Mesenteric fat pad (tissue), 1 donor: ENCODE data around the gene PEX5L. TPM values are rescaled to one million over a fixed set of nuclear protein-coding genes. Genes with fewer than 3 reads are reported as not detected.

ENCODE experiments used
- DNase-seq: peaks from one replicate; pipeline ENCODE4 v3.0.0-alpha.2; 2020; ENCODE audit warnings: low spot score
- total RNA-seq: library from RNA; stranded (reverse); fragmentation: NEBNext Ultra II Directional; extraction: Animal tissue kit (Norgen Biotek cat#: 25700); gene quantifications from one replicate; pipeline ENCODE4 v1.2.1, GENCODE V29; 2021
- donor health status: DM: yes; HTN: yes; CAD: no.

PEX5L gene
- total RNA-seq, 1 donor from 2014 or later: not detected

GRCh38 chr3:179957264-179957845, 79.4 kb downstream of the PEX5L start:
- DNase-seq: no peak

DNA sequence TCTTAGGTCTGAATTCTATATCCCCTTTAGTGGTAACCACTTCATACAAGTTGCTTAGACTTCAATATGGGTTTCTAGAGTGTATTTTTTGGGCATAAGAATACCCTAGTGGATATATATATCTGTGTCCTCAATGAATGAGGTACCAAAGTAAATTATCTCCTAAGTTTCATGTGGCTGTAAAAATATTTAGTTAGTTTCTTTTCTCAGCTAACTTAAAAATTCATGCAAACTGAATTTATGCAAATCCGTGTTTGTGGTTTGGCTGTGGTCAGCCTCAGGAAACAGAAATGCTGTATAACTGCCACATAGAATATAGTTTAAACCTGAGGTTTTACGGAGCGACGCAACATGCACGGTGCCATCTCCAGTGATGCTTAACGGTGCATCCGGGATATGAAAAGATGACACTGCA, 80.3 kb downstream of the PEX5L start:
- DNase-seq: no peak

GRCh38 chr3:179955809-179956208, 80.9 kb downstream of the PEX5L start:
- DNase-seq: no peak

DNA sequence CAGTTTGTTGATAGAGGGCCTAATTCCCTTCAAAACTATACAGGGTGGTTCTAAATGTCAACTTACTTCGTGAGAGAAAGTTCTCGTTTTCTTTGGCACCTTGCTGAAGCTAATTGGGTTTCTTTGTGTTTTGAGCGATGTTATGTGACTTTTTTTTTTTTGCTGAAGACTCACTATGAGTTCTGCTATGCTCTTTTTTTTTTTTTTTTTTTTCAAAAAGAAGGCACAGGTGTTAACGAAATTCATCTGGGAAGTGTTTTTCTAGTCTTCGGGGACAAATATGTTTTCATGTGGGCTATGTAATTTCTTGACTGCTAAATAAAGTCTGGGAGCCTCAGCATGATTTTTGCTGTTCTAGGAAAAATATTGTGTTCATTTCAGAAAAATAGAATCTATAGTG, 81.5 kb downstream of the PEX5L start:
- no peak for DNase-seq

- no peak for DNase-seq
These were observed 82.5 kb downstream of the PEX5L start for GRCh38 chr3:179953993-179954870.

DNA sequence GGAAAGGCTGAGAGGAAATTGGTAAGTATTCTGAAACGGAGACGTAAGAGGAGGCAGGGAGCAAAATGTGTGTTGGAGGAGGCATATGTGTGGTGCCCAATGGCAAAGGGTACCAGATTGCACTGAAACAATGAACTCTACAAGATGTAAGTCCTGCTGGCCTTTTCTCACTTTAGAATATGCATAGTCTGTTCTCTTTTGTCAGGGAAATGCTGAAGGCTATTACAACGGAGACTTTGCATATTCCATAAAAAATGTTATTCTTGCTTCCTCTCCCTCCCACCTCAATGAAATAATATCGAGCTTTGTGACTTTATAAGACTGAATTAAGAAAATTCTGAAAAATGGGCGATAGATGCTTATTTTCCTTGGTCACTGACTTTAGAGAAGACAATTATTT, 85.9 kb downstream of the PEX5L start:
- DNase-seq: no peak

DNA sequence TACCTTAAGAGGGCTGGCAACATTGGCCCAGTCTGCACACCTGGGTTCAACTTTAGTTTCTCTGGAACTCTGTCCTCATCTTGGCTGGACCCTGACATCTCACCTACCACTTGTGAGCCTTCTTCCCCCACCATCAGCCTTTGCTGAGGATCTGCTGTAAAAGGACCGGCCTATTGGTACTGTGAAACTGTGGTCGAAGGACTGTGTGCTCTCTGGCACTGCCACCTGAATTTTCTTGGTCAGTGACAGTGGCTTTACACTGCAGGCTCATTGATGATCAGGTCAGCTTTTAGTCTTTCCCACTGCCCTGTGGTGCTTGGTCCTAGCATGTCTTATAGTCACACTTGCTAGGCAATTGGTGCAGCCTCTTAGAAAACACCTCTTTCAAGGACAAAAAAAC, 86.9 kb downstream of the PEX5L start:
- DNase-seq: no peak

DNA sequence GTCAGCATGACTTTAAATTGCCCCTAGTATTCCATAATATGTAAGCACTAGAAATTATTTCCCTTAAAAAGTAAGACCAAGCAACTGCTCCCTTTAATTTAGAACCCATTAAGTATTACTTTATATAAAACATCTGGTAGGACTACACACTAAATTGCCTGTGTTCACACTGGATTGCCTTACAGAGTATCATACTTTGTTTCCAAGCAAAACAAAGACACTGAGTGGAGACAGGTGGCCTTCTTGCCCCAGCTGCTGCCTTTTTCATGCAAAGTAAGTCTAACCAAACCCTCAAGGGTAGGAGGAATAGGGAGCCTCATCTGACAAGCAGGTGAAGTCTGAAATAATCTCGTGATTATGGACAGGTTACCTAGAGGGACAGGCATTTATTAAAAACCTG, 87.3 kb downstream of the PEX5L start:
- DNase-seq: no peak

DNA sequence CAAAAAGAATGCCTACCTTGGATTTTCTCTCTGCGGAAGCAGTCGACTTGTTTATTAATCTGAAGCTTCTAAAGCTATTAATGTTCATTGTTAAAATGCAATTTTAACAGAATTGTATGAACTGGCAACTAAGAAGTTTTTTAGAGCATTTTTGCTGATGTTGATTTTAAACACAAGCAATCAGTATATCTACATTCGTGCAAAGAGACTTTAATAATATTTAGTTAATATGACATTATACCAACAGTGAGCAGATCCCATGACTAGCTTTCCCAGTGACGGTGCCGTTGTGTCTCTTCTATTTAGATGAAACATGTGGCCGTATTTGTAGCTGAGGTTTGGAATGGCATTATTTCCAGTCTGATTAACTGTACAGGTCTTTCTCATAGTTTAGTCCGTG, 88.0 kb downstream of the PEX5L start:
- DNase-seq: no peak

DNA sequence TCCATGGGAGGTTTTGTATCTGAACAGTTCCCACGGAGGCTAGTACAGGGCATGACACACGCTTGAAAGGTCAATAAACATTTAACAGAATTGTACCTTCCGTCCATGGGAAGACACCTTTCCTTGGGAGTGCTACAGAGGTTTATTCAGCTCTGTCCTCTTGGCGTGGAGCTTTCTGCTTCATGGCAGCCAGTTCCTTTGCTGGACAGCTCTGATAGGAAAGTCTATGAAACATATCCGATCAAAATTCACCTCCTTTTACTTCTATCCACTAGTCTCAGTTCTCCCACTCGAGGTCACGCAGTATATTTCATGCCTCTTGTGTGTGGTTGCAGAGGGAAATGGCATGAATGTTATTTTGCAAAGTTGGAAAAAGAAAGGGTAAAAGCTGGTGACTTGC, 91.2 kb downstream of the PEX5L start:
- no peak for DNase-seq

GRCh38 chr3:179943117-179943880, 93.4 kb downstream of the PEX5L start:
- no peak for DNase-seq

- no peak for DNase-seq
These were observed 94.1 kb downstream of the PEX5L start for GRCh38 chr3:179942553-179943075.

DNA sequence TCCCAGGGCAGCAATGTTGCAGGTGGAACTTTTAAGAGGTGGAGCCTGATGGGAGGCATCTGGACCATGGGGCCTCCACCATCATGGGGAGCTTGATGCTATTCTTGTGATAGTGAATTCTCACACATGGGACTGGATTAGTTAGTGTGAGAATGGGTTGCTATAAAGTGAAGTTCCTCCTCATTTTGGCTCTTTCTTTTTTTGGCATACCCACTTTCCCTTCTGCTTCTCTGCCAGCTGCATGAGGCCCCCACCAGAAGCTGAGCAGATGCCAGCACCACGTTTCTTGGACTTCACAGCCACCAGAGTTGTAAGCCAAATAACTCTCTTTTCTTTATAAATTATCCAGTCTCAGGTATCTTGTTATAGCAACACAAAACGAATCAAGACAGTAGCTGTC, 101.0 kb downstream of the PEX5L start:
- no peak for DNase-seq

DNA sequence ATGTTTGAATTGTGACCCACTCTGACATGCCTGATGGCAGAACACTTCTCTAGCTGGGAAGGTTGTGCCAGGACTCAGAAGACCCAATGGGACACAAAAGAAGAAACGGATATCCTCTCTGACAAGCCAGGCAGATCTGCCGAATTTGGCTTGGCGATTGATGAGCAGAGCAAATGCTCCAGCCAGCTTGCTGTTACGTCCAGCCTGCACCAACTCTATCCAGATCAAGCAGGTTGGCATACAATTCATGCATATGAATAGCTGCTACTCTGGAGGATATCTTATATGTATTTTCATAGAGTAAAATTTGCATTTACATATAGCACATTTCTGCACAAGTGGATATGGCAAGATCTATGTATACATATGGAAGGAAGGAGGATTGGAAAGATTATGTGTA, 102.8 kb downstream of the PEX5L start:
- DNase-seq: no peak

GRCh38 chr3:179933080-179933479, 103.7 kb downstream of the PEX5L start:
- no peak for DNase-seq

DNA sequence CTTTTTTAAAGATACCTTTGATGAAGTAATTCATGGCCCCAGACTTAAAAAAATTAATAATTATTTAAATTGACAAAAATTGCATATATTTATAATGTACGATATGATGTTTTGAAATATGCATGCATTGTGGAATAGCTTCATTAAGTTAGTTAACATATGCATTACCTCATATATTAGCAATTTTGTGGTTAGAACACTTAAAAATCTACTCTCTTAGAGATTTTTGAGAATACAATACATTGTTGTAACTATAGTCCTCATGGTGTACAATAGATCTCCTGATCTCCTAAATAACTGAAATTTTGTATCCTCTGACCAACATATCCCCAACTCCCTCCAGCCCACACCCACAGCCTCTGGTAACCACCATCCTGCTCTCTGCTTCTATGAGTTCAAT, 104.1 kb downstream of the PEX5L start:
- no peak for DNase-seq

DNA sequence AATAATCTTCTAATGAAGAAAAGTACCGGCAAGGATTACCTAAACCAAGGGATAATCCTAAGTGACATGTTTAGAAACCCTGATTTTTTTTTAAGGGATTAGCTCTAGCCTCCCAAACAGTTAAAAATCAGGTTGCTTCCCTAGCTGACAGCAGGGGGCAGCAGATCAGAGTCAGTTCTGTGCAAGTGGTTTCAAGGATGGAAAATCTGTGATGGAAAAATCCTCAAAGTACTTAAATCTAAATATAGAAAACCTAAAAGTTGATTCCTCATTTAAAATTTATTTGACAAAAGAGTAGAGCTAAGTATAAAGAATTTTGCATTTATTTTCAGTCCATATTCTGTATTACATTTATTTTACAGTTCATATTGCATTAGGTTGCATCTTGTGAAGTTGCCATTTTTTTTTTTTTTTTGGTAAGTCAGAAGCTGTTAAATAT, 107.6 kb downstream of the PEX5L start:
- no peak for DNase-seq

GRCh38 chr3:179927191-179927590, 109.5 kb downstream of the PEX5L start:
- DNase-seq: no peak

DNA sequence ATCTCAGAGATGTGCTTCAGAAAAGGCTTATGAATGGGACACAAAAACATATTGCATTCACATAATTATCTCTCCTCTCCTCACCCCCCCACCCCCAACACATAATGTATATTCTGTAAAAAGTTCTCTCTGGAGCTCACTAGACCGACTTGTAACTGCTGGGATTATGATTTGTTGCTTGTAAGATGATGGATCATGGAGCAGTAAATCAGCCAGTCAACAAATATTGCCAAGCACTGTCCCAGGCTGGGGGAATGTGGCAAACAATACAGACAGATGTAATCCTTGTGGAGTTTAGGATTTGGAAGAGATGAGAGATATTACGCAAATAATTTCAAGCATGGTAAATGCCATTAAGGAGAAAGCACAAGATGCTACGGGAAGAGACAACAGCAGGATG, 114.8 kb downstream of the PEX5L start:
- no peak for DNase-seq

GRCh38 chr3:179921500-179921899, 115.2 kb downstream of the PEX5L start:
- no peak for DNase-seq

DNA sequence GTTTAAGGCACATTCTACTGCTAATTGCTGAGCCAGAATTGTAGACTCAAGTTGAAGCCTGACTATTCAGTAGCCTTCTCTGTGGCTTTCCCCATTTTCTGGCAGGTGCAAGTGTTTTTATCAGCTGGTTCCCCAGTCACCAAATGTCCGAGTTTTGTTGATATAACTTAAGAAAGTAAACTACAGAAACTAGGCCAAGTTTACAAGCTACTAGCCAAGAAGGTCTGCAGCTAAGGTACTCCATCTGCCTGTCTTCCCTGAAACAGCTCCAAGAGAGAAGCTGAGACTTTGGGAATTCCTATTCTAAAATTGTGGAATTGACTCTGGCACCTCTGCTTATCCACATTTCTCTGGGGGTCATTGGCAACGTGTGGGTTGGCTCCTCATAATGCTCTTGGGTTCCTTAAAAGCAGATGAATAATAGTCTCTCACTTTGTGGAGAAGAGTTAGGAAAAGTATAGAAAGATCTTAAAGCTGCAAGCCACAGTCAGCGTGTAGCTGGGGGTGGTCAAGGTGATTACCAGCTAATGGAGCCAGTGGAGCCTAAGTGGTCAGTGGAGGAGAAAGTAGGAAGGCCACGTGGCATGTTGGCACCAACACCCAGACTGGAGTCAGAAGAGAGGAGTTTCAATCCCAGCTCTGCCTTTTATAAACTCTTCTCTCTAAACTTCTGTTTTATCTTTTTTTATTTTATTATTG, 128.8 kb downstream of the PEX5L start:
- DNase-seq: no peak
